Measurements from ENCODE around the gene HSPA12B.
"Not testable (repeated sequence)": the region's sequence is repeated elsewhere in the genome, so short reads cannot be mapped to it uniquely, and the experiment has no call there.

Gene HSPA12B

DNA sequence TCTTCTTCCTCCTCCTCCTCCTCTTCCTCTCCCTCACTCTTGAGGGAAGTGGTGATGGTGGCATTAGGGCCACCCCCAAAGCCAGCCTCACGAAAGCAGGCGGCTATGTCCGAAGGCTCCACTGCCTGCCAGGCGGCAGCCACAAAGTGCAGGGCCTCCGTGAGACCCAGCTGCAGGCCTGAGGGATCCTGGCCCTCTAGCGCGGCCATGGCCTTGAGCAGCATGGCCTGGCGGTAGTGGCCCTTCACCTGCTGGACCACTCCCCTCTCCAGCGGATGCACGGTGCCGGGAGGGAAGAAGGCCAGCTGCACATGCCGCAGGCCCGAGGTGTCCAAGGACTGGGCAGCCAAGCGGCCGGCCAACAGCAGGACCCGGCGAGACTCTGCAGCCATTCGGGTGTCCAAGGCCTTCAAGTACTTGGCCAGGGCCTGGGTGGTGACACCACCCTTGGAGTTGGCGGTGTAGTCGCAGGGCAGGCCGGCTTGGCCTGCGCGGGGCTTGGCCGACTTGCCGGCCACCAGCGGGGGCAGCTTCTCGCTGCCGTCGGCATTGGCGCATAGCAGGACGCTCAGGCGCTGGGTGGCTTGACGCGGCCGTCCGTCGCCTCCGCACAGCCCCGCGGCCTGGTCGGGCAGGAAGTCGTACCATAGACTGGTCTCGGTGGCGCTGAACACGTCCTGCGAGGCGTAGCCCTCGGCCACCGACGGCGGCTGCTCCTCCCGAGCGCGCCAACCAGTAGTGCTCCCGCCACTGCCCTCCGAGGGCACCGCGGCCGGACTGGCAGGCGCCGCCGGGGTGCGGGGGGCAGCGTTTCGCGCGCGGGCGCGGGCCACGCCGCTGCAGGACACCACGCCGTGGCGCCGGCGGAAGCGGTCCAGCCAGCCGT, 53.0 kb downstream of the HSPA12B start:
- TF ChIP-seq, protein P1, sequence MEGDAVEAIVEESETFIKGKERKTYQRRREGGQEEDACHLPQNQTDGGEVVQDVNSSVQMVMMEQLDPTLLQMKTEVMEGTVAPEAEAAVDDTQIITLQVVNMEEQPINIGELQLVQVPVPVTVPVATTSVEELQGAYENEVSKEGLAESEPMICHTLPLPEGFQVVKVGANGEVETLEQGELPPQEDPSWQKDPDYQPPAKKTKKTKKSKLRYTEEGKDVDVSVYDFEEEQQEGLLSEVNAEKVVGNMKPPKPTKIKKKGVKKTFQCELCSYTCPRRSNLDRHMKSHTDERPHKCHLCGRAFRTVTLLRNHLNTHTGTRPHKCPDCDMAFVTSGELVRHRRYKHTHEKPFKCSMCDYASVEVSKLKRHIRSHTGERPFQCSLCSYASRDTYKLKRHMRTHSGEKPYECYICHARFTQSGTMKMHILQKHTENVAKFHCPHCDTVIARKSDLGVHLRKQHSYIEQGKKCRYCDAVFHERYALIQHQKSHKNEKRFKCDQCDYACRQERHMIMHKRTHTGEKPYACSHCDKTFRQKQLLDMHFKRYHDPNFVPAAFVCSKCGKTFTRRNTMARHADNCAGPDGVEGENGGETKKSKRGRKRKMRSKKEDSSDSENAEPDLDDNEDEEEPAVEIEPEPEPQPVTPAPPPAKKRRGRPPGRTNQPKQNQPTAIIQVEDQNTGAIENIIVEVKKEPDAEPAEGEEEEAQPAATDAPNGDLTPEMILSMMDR (IDR thresholded peaks at IDR 0.05; ENCODE audit: extremely low read depth, missing control alignments): no peak
- DNase-seq (ENCODE audit: low spot score): no peak

DNA sequence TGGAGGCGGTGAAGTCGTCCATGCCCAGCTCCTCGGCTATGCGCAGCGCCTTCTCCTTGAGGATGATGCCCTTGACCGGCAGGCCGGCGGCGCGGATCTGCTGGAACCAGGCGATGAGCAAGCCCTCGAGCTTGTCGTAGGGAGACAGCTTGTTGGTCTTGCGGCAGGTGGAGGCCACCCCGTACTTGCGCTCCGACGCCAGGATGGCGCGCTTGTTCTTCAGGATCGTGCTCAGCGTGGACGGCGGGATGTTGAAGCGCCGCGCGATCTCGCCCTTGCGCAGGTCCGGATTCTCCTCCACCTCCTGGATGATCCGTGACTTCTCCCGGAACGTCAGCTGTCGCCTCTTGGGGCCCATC, 53.6 kb downstream of the HSPA12B start:
- TF ChIP-seq, protein P1 (IDR thresholded peaks at IDR 0.05; ENCODE audit: extremely low read depth, missing control alignments): no peak
- DNase-seq (ENCODE audit: low spot score): peak; percentile 73

DNA sequence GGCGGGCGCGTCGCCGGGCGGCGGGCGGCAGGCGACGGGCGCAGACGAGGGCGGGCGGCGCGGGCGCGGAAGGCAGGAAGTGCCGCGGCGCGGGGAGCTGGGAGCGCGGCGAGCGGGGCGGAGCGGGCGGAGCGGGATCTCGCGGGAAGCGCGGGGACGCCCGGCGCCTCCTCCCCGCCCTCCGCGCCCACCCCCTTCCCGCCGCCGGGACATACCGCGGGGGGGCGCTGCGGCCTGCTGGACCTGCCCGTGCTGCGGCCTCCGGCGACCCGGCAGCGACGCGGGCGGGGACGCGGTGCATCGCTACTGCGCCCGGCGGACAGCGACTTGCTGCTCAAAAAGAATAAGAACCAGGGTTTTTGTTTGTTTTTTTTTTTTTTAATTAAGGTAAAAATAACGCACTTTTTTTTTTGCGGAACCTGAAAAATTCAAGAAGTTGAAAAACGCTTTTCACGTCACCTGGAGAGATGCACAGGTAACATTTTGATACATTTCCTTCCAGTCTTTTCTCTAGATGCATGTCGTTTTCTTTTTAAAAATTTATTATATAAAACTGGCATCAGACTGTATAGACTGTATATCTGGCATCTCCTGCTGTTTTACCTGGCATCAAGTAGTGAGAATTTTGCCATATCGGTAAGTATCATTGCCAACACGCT, 54.3 kb downstream of the HSPA12B start, which contains the start of gene CENPB:
TSS of gene CENPB (minus strand) at position 76 of the 659 bp plus-strand sequence. CDS start 257 bp downstream, outside the sequence.
- TF ChIP-seq, protein P1 (IDR thresholded peaks at IDR 0.05; ENCODE audit: extremely low read depth, missing control alignments): peak; percentile 86
- DNase-seq (ENCODE audit: low spot score): peak; percentile 99

DNA sequence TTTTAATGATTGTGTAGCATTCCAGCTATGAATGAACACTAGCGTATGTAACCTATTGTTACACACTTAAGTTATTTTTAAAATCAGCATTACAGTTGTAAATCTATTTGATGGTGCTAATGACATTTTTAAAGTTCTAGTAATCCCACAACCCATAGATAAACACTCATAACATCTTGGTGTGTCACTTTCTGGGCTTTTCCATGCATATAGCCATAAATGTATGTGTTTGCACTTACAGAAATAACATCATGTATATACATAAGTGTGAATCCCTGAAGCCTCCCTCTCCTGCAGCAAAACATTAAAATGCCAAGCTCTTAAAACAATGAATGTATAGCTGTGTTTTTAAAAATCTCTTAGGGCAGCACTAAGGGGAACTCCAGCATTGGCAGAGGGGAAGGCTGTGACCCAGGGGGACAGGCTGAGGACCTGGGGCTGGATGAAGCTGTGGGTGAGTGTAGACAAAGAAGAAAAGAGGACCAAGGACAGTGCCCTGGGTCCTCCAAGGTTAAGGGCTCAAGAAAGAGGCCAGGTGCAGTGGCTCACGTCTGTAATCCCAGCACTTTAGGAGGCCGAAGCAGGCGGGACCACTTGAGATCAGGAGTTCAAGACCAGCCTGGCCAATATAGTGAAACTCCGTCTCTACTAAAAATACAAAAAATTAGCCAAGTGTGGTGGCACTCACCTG, 55.0 kb downstream of the HSPA12B start:
- TF ChIP-seq, protein P1 (IDR thresholded peaks at IDR 0.05; ENCODE audit: extremely low read depth, missing control alignments): no peak
- no peak for DNase-seq (ENCODE audit: low spot score)

DNA sequence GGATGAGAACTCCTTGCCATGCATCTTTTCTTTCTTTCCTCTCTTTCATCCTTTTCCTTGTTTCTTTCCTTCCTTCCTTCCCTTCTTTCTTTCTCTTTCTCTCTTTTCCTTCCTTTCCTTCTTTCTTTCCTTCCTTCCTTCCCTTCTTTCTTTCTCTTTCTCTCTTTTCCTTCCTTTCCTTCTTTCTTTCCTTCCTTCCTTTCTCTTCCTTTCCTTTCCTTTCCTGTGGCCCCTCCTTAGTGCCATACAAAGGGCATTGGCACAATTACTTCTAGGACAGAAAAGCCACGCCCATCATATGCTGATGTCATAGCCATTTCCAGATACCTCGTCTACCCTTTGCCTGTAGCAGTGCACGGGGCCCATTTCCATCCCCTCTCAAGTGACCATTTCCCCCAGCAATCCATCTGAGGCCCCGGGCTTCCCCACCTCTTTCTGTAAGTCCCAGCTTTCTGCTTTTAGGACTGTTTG, 56.2 kb downstream of the HSPA12B start:
- TF ChIP-seq, protein P1 (IDR thresholded peaks at IDR 0.05; ENCODE audit: extremely low read depth, missing control alignments): no peak
- no peak for DNase-seq (ENCODE audit: low spot score)

DNA sequence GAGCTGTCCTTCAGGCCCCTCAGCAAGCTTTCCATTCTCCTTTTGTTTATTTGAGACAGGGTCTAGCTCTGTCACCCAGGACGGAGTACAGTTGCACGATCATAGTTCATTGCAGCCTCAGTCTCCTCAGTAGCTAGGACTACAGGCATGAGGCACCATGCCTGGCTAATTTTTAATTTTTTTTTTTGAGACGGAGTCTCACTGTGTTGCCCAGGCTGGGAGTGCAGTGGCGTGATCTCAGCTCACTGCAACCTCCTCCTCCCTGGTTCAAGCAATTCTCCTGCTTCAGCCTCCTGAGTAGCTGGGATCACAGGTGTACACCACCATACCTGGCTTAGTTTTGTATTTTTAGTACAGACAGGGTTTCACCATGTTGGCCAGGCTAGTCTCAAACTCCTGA, 56.7 kb downstream of the HSPA12B start:
- not testable (repeated sequence) for DNase-seq (ENCODE audit: low spot score)

DNA sequence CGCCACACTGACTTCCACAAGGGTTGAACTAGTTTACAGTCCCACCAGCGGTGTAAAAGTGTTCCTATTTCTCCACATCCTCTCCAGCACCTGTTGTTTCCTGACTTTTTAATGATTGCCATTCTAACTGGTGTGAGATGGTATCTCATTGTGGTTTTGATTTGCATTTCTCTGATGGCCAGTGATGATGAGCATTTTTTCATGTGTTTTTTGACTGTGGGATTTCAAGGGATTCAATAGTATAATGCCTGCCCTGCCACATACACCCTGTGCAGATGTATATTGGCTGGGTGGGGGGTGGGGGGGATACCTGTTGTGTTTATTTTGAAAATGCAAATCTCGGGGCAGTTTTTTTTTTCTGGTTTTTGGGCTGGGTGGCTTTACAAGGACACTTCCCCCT, 61.7 kb downstream of the HSPA12B start:
- not testable (repeated sequence) for DNase-seq (ENCODE audit: low spot score)

All from GM20000 (cell line).